Spleen (tissue), 13 donors: ENCODE data around the gene TCTN3. TPM values are rescaled to one million over a fixed set of nuclear protein-coding genes. Genes with fewer than 3 reads are reported as not detected.
A peak's percentile ranks its signal among the peaks of the same experiment; 100 is the strongest.

Experiments
- DNase-seq: peaks from one replicate; pipeline ENCODE4 v3.0.0-alpha.2; 2020
- H3K27ac ChIP-seq, 8 donors: fragments of 200-600 bp; sonication (generic) in 7 of 8; 1 replicate in 4 of 8; 2 replicates in 4 of 8; pipeline versions ENCODE4 v1.5.0 to v1.8.0; 2016 to 2021; ENCODE audit warnings: inconsistent platforms in 4 of 8, mild to moderate bottlenecking in 4 of 8, moderate library complexity in 1 of 8
- H3K27me3 ChIP-seq, 7 donors: fragments of 200-600 bp; sonication (generic) in 6 of 7; replicated peaks in 1 of 7; 1 replicate in 4 of 7; 2 replicates in 3 of 7; pipeline versions ENCODE4 v1.5.0 to v1.8.0; 2016 to 2021; ENCODE audit warnings: inconsistent platforms in 3 of 7, mild to moderate bottlenecking in 1 of 7
- H3K36me3 ChIP-seq, 6 donors: fragments of 200-600 bp; sonication (generic) in 5 of 6; 1 replicate in 4 of 6; 2 replicates in 2 of 6; pipeline versions ENCODE4 v1.5.0 to v1.8.0; 2016 to 2021; ENCODE audit warnings: inconsistent platforms in 2 of 6
- H3K4me1 ChIP-seq, 6 donors: fragments of 200-600 bp; sonication (generic) in 5 of 6; 1 replicate in 3 of 6; 2 replicates in 3 of 6; pipeline versions ENCODE4 v1.5.0 to v1.8.0; 2016 to 2021; ENCODE audit warnings: inconsistent platforms in 3 of 6
- H3K4me3 ChIP-seq, 8 donors: fragments of 200-600 bp; sonication (generic) in 7 of 8; 1 replicate in 4 of 8; 2 replicates in 4 of 8; pipeline versions ENCODE4 v1.5.0 to v1.8.0; 2016 to 2021; ENCODE audit warnings: inconsistent platforms in 4 of 8, mild to moderate bottlenecking in 4 of 8, moderate library complexity in 2 of 8
- H3K9me3 ChIP-seq, 8 donors: fragments of 200-600 bp; sonication (generic) in 7 of 8; 1 replicate in 4 of 8; 2 replicates in 4 of 8; pipeline versions ENCODE4 v1.5.0 to v1.8.0; 2016 to 2021; ENCODE audit warnings: inconsistent platforms in 4 of 8
- POLR2A ChIP-seq, 3 donors: fragments of 450-650 bp; IDR thresholded peaks; one replicate each; pipeline ENCODE4 v1.5.1; 2017; ENCODE audit warnings: antibody characterized with exemption in 3 of 3, mild to moderate bottlenecking in 1 of 3
- POLR2AphosphoS5 ChIP-seq, 3 donors: sonication (generic); formaldehyde crosslinking; IDR thresholded peaks; one replicate each; pipeline ENCODE4 v1.5.1; 2017; ENCODE audit warnings: antibody characterized with exemption in 3 of 3
- WGBS, 5 donors: extraction: QIAGEN DNeasy Blood & Tissue Kit in 3 of 5; methylation state at CpG; one replicate each; pipeline versions ENCODE4 v1.1.5 to v1.1.7; 2013 to 2018; 5-methylcytosine and 5-hydroxymethylcytosine counted together
- intact Hi-C: fragments of 100-400 bp; cut with DNase I; formaldehyde crosslinking; loops from one replicate; pipeline ENCODE4 v1.15.0; 2023; ENCODE audit warnings: low total_unique reads
- long read RNA-seq, 2 donors: transcript quantifications; one replicate each; lab custom pipeline, GENCODE V29; 2026
- polyA plus RNA-seq, 3 donors: library from polyadenylated mRNA; stranded (reverse); fragments of 200-250 nt; gene quantifications; one replicate each; pipeline ENCODE4 v1.2.1, GENCODE V29; 2013
- total RNA-seq, 7 donors: library from RNA; depleted of rRNA in 3 of 7; stranded (reverse); fragments of >200 nt in 3 of 7; fragmentation: NEBNext Ultra II Directional in 4 of 7; extraction: Animal tissue kit (Norgen Biotek cat#: 25700) in 4 of 7; gene quantifications; one replicate each; pipeline versions ENCODE4 v1.1.0 to v1.2.1, GENCODE V29; 2016 to 2021
- TF ChIP-seq, protein P1 (sequence below), 11 experiments: fragments of 200-600 bp in 7 of 11; fragments of 450-650 bp in 4 of 11; sonication (generic) in 4 of 11; IDR thresholded peaks in 8 of 11; conservative IDR thresholded peaks in 3 of 11; 1 replicate in 7 of 11; 2 replicates in 4 of 11; pipeline versions ENCODE4 v1.4.0 to v1.8.0; 2016 to 2021; ENCODE audit warnings: antibody characterized with exemption in 11 of 11, inconsistent platforms in 4 of 11, mild to moderate bottlenecking in 1 of 11
- donor health status: healthy with polysubstance abuse.
- donor health status: DM: no; HTN: no; CAD: no; lungs with moderate emphysema.
- donor health status: DM: no; HTN: no; CAD: no.
- donor health status: Bipolar disorder and iron deficiency.
- donor health status: healthy.
- donor health status: DM: no; HTN: no; CAD: no.
- donor health status: DM: yes; HTN: yes; CAD: no.

The TCTN3 gene, protein sequence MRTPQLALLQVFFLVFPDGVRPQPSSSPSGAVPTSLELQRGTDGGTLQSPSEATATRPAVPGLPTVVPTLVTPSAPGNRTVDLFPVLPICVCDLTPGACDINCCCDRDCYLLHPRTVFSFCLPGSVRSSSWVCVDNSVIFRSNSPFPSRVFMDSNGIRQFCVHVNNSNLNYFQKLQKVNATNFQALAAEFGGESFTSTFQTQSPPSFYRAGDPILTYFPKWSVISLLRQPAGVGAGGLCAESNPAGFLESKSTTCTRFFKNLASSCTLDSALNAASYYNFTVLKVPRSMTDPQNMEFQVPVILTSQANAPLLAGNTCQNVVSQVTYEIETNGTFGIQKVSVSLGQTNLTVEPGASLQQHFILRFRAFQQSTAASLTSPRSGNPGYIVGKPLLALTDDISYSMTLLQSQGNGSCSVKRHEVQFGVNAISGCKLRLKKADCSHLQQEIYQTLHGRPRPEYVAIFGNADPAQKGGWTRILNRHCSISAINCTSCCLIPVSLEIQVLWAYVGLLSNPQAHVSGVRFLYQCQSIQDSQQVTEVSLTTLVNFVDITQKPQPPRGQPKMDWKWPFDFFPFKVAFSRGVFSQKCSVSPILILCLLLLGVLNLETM
- 10 to 100 TPM; 21.4 to 25.7 (median 24.9) TPM for total RNA-seq
- 10 to 100 TPM; 10.9 to 14.5 (median 12.3) TPM for polyA plus RNA-seq
- long read RNA-seq, donor 1, transcript TCTN3-207 (14 exons, 2,739 nt): major isoform, 13 of 23 reads
- long read RNA-seq, donor 1, partial matches to known transcripts: 6 of 23 reads
- long read RNA-seq, donor 1, other reads (novel, unspliced or antisense): 0 of 23 reads
- long read RNA-seq, donor 2, transcript TCTN3-207 (14 exons, 2,739 nt): major isoform, 13 of 14 reads
- long read RNA-seq, donor 2, partial matches to known transcripts: 0 of 14 reads
- long read RNA-seq, donor 2, other reads (novel, unspliced or antisense): 0 of 14 reads

DNA sequence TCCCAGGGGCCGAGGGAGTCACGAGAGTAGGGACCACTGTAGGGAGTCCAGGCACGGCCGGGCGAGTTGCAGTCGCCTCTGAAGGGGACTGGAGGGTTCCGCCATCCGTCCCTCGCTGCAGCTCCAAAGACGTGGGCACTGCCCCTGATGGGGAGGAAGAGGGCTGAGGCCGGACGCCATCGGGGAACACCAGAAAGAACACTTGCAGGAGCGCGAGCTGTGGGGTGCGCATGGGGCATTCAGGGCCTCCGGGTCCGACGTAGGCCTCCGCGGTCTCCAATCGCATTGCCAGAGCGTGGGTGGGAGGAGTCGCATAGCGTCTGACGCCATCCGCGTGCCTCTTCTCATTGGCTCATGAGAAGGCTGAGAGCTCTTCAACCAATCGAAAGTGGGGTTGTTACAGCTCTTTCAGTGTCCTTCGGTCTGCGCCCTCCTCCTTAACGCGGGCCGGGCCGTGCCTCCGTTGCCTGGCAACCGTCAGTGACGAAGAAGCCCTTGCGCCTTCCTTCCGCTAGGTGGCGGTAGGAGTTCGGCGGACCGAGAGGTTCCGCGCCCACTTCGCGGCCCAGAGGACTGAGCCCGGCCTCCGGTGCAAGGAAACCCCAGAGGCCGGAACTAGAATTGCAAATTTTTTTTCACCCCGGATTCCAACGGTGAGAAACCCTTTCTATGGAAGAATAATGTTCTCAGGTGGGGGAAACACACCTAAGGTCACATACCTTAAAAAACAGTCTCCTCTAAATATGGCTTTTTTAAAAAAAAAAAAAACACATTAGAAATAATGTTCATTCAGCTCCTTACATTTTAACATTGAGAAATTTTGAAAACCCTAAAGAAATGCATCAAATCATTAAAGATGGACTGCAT is at the start of gene TCTN3:
Gene TCTN3 (minus strand): TSS at position 260 of the 867 bp plus-strand sequence. CDS start 28 bp downstream, at position 232.
- DNase-seq: peak; percentile 99
- TF ChIP-seq POLR2A (IDR thresholded peaks at IDR 0.05): peak in 1 of 3 donors; percentile 63
- peak; percentile 88 to 94 (median 93) for TF ChIP-seq POLR2AphosphoS5 (IDR thresholded peaks at IDR 0.05)
- TF ChIP-seq, protein P1, sequence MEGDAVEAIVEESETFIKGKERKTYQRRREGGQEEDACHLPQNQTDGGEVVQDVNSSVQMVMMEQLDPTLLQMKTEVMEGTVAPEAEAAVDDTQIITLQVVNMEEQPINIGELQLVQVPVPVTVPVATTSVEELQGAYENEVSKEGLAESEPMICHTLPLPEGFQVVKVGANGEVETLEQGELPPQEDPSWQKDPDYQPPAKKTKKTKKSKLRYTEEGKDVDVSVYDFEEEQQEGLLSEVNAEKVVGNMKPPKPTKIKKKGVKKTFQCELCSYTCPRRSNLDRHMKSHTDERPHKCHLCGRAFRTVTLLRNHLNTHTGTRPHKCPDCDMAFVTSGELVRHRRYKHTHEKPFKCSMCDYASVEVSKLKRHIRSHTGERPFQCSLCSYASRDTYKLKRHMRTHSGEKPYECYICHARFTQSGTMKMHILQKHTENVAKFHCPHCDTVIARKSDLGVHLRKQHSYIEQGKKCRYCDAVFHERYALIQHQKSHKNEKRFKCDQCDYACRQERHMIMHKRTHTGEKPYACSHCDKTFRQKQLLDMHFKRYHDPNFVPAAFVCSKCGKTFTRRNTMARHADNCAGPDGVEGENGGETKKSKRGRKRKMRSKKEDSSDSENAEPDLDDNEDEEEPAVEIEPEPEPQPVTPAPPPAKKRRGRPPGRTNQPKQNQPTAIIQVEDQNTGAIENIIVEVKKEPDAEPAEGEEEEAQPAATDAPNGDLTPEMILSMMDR (IDR thresholded peaks at IDR 0.05 in 8 of 11, conservative IDR thresholded peaks at IDR 0.05 in 3 of 11): peak; percentile 99 to 100 (median 100)
- Histone ChIP-seq H3K27me3 (no peaks in the 10 kb centered on the region), H3K27ac (peak within 1 kb of the TSS; percentile 58 to 89 (median 82)), H3K36me3 (peaks cover 0 to 37% (median 16%) of the 10 kb centered on the region in 6 donors), H3K4me1 (peaks cover 8 to 69% (median 46%) of the 10 kb centered on the region in 6 donors), H3K4me3 (peak within 1 kb of the TSS; percentile 70 to 93 (median 86)), H3K9me3 (peaks cover 0 to 4% (median 0%) of the 10 kb centered on the region in 8 donors)
- intact Hi-C loops: loop anchor here (5.0 kb wide), 1 partner anchor 148 kb away; no protein-coding TSS in a partner anchor
- WGBS, 5 donors: 0 to 1% (median 0%) methylated on average over 32 to 53 of the region's 53 CpGs

DNA sequence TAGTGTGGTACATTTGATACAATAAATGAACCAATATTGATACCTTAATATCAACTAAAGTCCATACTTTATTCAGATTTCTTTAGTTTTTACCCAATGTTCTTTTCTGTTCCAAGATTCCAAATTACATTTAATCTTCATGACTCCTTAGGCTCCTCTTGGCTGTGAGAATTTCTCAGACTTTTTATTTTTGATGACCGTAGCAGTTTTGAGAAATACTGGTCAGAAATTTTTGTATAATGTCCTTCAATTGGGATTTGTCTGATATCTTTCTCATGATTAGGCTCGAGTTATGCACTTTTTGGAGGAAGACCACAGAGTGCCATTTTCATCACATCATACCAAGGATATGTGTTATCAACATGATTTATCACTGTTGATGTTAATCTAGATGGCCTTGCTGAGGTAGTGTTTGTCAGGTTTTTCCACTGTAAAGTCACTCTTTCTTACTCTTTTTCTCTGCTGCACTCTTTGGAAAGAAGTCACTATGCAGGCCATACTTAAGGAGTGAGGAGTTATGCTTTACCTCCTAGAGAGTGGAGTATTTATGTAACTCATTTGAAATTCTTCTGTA is 49.3 kb upstream of the TCTN3 start:
- Histone ChIP-seq H3K9me3 (peaks cover 0 to 3% (median 0%) of the 10 kb centered on the region in 8 donors), H3K4me1 (peaks cover 0 to 69% (median 34%) of the 10 kb centered on the region in 6 donors), H3K36me3 (no peaks in the 10 kb centered on the region), H3K4me3 (peak overlapping the region in 1 of 8 donors; percentile 55), H3K27ac (peak overlapping the region; percentile 23 to 90 (median 84)), H3K27me3 (no peaks in the 10 kb centered on the region)
- DNase-seq: no peak
- intact Hi-C loops: no loop called here
- TF ChIP-seq POLR2AphosphoS5 (IDR thresholded peaks at IDR 0.05) (no peak), POLR2A (IDR thresholded peaks at IDR 0.05) (no peak)
- TF ChIP-seq, protein P1 (IDR thresholded peaks at IDR 0.05 in 8 of 11, conservative IDR thresholded peaks at IDR 0.05 in 3 of 11): no peak
- 72 to 78% (median 73%) methylated on average over 2 of the region's 2 CpGs for WGBS, 5 donors

DNA sequence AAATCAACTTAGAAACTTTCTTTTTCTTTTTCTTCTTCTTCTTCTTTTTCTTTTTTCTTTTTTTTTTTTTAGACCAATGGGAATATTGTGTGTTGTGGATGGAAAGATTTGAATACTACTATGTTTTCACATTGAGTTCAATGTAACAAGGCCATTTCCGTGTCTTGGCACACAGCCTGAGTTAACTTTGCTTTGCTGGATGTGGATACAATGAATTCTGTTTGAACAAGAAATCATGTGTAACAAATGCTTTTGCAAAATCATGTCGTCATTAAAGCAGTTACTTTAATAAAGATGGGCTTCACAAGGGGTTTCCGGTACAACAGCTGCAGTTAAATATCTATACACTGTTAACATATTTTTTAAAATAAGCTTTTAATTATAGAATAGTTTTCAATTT is 48.8 kb upstream of the TCTN3 start:
- H3K9me3 ChIP-seq: peaks cover 0 to 3% (median 0%) of the 10 kb centered on the region in 8 donors
- no peak for DNase-seq
- peak overlapping the region; percentile 23 to 90 (median 84) for H3K27ac ChIP-seq
- WGBS, 5 donors: 29 to 53% (median 34%) methylated on average over 3 of the region's 3 CpGs
- H3K4me1 ChIP-seq: peaks cover 0 to 69% (median 34%) of the 10 kb centered on the region in 6 donors
- intact Hi-C loops: no loop called here
- TF ChIP-seq POLR2AphosphoS5 (IDR thresholded peaks at IDR 0.05) (no peak), POLR2A (IDR thresholded peaks at IDR 0.05) (no peak)
- TF ChIP-seq, protein P1 (IDR thresholded peaks at IDR 0.05 in 8 of 11, conservative IDR thresholded peaks at IDR 0.05 in 3 of 11): no peak
- H3K36me3 ChIP-seq: no peaks in the 10 kb centered on the region
- no peaks in the 10 kb centered on the region for H3K27me3 ChIP-seq
- H3K4me3 ChIP-seq: peak overlapping the region in 3 of 8 donors; percentile 10 to 55 (median 19)
